Measurements from ENCODE around the gene MGAT4B. TPM values are rescaled to one million over a fixed set of nuclear protein-coding genes. Genes with fewer than 3 reads are reported as not detected.
A peak's percentile ranks its signal among the peaks of the same experiment; 100 is the strongest.

The MGAT4B gene
- total RNA-seq, 4 donors from 2014 or later, result 52.7 to 153 (median 91.0) TPM

GRCh38 chr5:179766726-179767455, 39.8 kb downstream of the MGAT4B start:
- Histone ChIP-seq H3K4me1 (peaks cover 6 to 50% (median 36%) of the 10 kb centered on the region in 4 donors), H3K9me3 (no peaks in the 10 kb centered on the region), H3K27me3 (no peaks in the 10 kb centered on the region), H3K4me3 (no peak overlapping the region), H3K36me3 (peaks cover 4 to 52% (median 19%) of the 10 kb centered on the region in 3 donors), H3K27ac (peak overlapping the region in 1 of 4 donors; percentile 79)
- DNase-seq (ENCODE audit: low spot score in 2 of 2), result no peak
- 78 to 79% methylated on average over 12 of the region's 12 CpGs for WGBS, 2 donors
- no peak for TF ChIP-seq POLR2A (IDR thresholded peaks at IDR 0.05)
- no peak for TF ChIP-seq CTCF (IDR thresholded peaks at IDR 0.05)
- TF ChIP-seq EP300 (IDR thresholded peaks at IDR 0.05), result no peak

GRCh38 chr5:179766021-179766725, 40.5 kb downstream of the MGAT4B start:
- WGBS, 2 donors, result 67 to 83% methylated on average over 15 to 20 of the region's 20 CpGs
- Histone ChIP-seq H3K27me3 (no peaks in the 10 kb centered on the region), H3K4me3 (no peak overlapping the region), H3K36me3 (peaks cover 4 to 45% (median 12%) of the 10 kb centered on the region in 3 donors), H3K27ac (peak overlapping the region in 3 of 4 donors; percentile 20 to 79 (median 20)), H3K4me1 (peaks cover 6 to 57% (median 42%) of the 10 kb centered on the region in 4 donors), H3K9me3 (no peaks in the 10 kb centered on the region)
- TF ChIP-seq POLR2A (IDR thresholded peaks at IDR 0.05) (no peak), CTCF (IDR thresholded peaks at IDR 0.05) (no peak)
- DNase-seq (ENCODE audit: low spot score in 2 of 2), result no peak

DNA sequence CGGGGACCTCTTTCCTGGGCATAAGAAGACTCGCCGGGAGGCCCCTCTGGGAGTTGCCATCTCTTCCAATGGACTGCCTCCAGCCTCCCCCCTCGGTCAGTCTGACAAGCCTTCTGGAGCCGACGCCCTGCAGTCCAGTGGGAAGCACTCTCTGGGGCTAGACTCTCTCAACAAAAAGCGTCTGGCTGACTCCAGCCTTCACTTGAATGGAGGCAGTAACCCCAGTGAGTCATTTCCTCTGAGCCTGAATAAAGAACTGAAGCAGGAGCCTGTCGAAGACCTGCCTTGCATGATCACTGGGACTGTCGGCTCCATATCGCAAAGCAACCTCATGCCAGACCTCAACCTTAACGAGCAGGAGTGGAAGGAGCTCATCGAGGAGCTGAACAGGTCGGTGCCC, 41.3 kb downstream of the MGAT4B start:
- H3K4me1 ChIP-seq, result peaks cover 6 to 61% (median 42%) of the 10 kb centered on the region in 4 donors
- peaks cover 4 to 38% (median 7%) of the 10 kb centered on the region in 3 donors for H3K36me3 ChIP-seq

GRCh38 chr5:179764056-179764455, 42.6 kb downstream of the MGAT4B start:
- Histone ChIP-seq H3K27me3 (no peaks in the 10 kb centered on the region), H3K4me1 (peaks cover 6 to 74% (median 42%) of the 10 kb centered on the region in 4 donors), H3K27ac (peak overlapping the region in 2 of 4 donors; percentile 75 to 79), H3K9me3 (no peaks in the 10 kb centered on the region), H3K36me3 (peaks cover 0 to 24% (median 4%) of the 10 kb centered on the region in 3 donors), H3K4me3 (no peak overlapping the region)
- WGBS, 2 donors, result 73 to 77% methylated on average over 8 of the region's 8 CpGs
- DNase-seq (ENCODE audit: low spot score in 2 of 2), result no peak
- no peak for TF ChIP-seq CTCF (IDR thresholded peaks at IDR 0.05)
- no peak for TF ChIP-seq POLR2A (IDR thresholded peaks at IDR 0.05)
- no peak for TF ChIP-seq EP300 (IDR thresholded peaks at IDR 0.05)

More for the DNA sequence above, 41.3 kb downstream of the MGAT4B start:
- TF ChIP-seq POLR2A (IDR thresholded peaks at IDR 0.05) (no peak), CTCF (IDR thresholded peaks at IDR 0.05) (no peak), EP300 (IDR thresholded peaks at IDR 0.05) (no peak)
- DNase-seq (ENCODE audit: low spot score in 2 of 2), result peak in 1 of 2 donors; percentile 15
- WGBS, 2 donors, result 29 to 33% methylated on average over 13 of the region's 13 CpGs
- Histone ChIP-seq H3K4me3 (no peak overlapping the region), H3K27me3 (no peaks in the 10 kb centered on the region), H3K27ac (peak overlapping the region in 3 of 4 donors; percentile 20 to 79 (median 20)), H3K9me3 (no peaks in the 10 kb centered on the region)

All from tibial nerve (tissue), 4 donors.